H1 (cell line): ENCODE data around the gene HPD. TPM values are rescaled to one million over a fixed set of nuclear protein-coding genes. Genes with fewer than 3 reads are reported as not detected.
A peak's percentile ranks its signal among the peaks of the same experiment; 100 is the strongest.

Experiments
- EGR1 ChIP-seq: IDR thresholded peaks from 2 replicates; pipeline ENCODE4 v1.6.1; 2011; ENCODE audit warnings: low read depth, low read length, borderline replicate concordance
- HDAC2 ChIP-seq, 2 experiments: fragments of 300-600 bp in 1 of 2; sonication (generic) in 1 of 2; IDR thresholded peaks; 2 replicates each; pipeline ENCODE4 v1.6.1; 2011 to 2012; ENCODE audit warnings: low read depth in 2 of 2, low read length in 2 of 2, mild to moderate bottlenecking in 2 of 2, moderate library complexity in 2 of 2, borderline replicate concordance in 1 of 2, inconsistent platforms in 1 of 2
- JUN ChIP-seq: IDR thresholded peaks from 2 replicates; pipeline ENCODE4 v1.6.1; 2011; ENCODE audit warnings: low read depth, mild to moderate bottlenecking, improper control_type of control experiment, low read length
- RNF2 ChIP-seq: fragments of 200-900, 300-1000 bp; sonication (generic); IDR thresholded peaks from 2 replicates; pipeline ENCODE4 v1.7.1; 2016; ENCODE audit warnings: borderline replicate concordance, low read depth, mild to moderate bottlenecking, antibody characterized with exemption, low read length; ENCODE audit not compliant: poor library complexity, severe bottlenecking; ENCODE audit errors: missing control alignments
- SAP30 ChIP-seq: fragments of 300-600 bp; sonication (generic); IDR thresholded peaks from 2 replicates; pipeline ENCODE4 v1.7.1; 2012; ENCODE audit warnings: low read length, moderate library complexity, mild to moderate bottlenecking, inconsistent platforms; ENCODE audit not compliant: insufficient read depth, insufficient replicate concordance
- polyA plus RNA-seq, 7 experiments: library from polyadenylated mRNA; depleted of rRNA in 3 of 7; stranded (reverse) in 5 of 7; unstranded in 2 of 7; fragments of >200 nt in 5 of 7; fragments of 200-250 nt in 2 of 7; gene quantifications; 1 replicate in 5 of 7; 2 replicates in 1 of 7; 4 replicates in 1 of 7; pipeline versions ENCODE4 v1.2.1 to v1.2.3, GENCODE V29; 2011 to 2013; ENCODE audit warnings: missing spikeins in 2 of 7, mixed read lengths in 2 of 7
- total RNA-seq: library from RNA; stranded (reverse); fragmentation: NEBNext Ultra II Directional; extraction: Animal tissue kit (Norgen Biotek cat#: 25700); gene quantifications from 2 replicates; pipeline ENCODE4 v1.2.1, GENCODE V29; 2021
- TF ChIP-seq, protein P1 (sequence below): fragments of 300-600 bp; sonication (generic); IDR thresholded peaks from 2 replicates; pipeline ENCODE4 v1.7.1; 2012; ENCODE audit warnings: low read length, moderate library complexity, mild to moderate bottlenecking, inconsistent platforms; ENCODE audit not compliant: insufficient replicate concordance
- TF ChIP-seq, protein P2 (sequence below): IDR thresholded peaks from 2 replicates; pipeline ENCODE4 v1.6.1; 2012; ENCODE audit warnings: inconsistent platforms
- TF ChIP-seq, protein P3 (sequence below): IDR thresholded peaks from 2 replicates; pipeline ENCODE4 v1.6.1; 2012; ENCODE audit warnings: inconsistent platforms

HPD gene
- total and polyA plus RNA-seq, 2 of the 8 experiments (the other 6 are each of a cell fraction or from before 2014, with no cell fraction given) = 0.48 to 0.56 TPM

DNA sequence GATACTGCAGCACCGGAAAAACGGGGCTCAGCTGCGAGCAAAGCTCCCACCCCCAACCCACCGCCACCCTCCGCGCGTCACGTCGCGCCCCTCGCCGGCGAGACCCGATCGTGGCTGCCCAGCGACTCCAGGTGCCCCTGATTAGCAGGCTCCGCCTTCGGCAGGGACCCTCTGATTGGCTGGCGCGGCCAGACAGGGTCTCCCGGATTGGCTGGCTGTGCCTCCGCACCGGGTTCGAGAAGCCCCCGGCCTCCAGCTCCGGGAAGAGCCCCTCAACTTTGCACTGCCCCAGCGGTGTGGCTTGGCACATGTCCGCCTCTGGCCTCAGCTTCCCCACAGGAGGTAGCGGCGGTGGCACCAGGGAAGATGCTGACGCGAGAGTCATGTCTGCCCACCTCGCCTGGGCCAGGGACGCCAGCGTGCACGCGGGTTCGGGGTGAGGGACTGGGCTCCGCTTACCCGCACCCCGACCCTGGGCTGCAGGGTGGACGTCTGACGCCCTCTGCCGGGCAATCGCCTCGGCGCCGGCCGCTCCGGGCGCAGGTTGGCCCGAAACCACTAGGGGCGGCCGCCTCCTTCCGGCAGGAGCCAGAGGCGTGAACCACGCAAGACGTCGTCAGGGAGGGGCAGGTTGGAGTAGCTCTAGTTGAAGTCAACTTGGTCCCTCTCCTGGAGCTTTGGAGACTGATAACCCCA lies 64.7 kb downstream of the HPD start (continued):
- TF ChIP-seq, protein P1, sequence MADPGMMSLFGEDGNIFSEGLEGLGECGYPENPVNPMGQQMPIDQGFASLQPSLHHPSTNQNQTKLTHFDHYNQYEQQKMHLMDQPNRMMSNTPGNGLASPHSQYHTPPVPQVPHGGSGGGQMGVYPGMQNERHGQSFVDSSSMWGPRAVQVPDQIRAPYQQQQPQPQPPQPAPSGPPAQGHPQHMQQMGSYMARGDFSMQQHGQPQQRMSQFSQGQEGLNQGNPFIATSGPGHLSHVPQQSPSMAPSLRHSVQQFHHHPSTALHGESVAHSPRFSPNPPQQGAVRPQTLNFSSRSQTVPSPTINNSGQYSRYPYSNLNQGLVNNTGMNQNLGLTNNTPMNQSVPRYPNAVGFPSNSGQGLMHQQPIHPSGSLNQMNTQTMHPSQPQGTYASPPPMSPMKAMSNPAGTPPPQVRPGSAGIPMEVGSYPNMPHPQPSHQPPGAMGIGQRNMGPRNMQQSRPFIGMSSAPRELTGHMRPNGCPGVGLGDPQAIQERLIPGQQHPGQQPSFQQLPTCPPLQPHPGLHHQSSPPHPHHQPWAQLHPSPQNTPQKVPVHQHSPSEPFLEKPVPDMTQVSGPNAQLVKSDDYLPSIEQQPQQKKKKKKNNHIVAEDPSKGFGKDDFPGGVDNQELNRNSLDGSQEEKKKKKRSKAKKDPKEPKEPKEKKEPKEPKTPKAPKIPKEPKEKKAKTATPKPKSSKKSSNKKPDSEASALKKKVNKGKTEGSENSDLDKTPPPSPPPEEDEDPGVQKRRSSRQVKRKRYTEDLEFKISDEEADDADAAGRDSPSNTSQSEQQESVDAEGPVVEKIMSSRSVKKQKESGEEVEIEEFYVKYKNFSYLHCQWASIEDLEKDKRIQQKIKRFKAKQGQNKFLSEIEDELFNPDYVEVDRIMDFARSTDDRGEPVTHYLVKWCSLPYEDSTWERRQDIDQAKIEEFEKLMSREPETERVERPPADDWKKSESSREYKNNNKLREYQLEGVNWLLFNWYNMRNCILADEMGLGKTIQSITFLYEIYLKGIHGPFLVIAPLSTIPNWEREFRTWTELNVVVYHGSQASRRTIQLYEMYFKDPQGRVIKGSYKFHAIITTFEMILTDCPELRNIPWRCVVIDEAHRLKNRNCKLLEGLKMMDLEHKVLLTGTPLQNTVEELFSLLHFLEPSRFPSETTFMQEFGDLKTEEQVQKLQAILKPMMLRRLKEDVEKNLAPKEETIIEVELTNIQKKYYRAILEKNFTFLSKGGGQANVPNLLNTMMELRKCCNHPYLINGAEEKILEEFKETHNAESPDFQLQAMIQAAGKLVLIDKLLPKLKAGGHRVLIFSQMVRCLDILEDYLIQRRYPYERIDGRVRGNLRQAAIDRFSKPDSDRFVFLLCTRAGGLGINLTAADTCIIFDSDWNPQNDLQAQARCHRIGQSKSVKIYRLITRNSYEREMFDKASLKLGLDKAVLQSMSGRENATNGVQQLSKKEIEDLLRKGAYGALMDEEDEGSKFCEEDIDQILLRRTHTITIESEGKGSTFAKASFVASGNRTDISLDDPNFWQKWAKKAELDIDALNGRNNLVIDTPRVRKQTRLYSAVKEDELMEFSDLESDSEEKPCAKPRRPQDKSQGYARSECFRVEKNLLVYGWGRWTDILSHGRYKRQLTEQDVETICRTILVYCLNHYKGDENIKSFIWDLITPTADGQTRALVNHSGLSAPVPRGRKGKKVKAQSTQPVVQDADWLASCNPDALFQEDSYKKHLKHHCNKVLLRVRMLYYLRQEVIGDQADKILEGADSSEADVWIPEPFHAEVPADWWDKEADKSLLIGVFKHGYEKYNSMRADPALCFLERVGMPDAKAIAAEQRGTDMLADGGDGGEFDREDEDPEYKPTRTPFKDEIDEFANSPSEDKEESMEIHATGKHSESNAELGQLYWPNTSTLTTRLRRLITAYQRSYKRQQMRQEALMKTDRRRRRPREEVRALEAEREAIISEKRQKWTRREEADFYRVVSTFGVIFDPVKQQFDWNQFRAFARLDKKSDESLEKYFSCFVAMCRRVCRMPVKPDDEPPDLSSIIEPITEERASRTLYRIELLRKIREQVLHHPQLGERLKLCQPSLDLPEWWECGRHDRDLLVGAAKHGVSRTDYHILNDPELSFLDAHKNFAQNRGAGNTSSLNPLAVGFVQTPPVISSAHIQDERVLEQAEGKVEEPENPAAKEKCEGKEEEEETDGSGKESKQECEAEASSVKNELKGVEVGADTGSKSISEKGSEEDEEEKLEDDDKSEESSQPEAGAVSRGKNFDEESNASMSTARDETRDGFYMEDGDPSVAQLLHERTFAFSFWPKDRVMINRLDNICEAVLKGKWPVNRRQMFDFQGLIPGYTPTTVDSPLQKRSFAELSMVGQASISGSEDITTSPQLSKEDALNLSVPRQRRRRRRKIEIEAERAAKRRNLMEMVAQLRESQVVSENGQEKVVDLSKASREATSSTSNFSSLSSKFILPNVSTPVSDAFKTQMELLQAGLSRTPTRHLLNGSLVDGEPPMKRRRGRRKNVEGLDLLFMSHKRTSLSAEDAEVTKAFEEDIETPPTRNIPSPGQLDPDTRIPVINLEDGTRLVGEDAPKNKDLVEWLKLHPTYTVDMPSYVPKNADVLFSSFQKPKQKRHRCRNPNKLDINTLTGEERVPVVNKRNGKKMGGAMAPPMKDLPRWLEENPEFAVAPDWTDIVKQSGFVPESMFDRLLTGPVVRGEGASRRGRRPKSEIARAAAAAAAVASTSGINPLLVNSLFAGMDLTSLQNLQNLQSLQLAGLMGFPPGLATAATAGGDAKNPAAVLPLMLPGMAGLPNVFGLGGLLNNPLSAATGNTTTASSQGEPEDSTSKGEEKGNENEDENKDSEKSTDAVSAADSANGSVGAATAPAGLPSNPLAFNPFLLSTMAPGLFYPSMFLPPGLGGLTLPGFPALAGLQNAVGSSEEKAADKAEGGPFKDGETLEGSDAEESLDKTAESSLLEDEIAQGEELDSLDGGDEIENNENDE = no peak
- TF ChIP-seq, protein P2, sequence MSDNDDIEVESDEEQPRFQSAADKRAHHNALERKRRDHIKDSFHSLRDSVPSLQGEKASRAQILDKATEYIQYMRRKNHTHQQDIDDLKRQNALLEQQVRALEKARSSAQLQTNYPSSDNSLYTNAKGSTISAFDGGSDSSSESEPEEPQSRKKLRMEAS = peak; percentile 95
- no peak for TF ChIP-seq JUN
- TF ChIP-seq SAP30 = no peak
- TF ChIP-seq HDAC2 (IDR thresholded peaks at IDR 0.05; ENCODE audit: borderline replicate concordance in 1 of 2, low read depth in 2 of 2, low read length in 2 of 2) = peak; percentile 40 to 47; a peak in 2 of 4 replicates
- no peak for TF ChIP-seq RNF2
- TF ChIP-seq, protein P3, sequence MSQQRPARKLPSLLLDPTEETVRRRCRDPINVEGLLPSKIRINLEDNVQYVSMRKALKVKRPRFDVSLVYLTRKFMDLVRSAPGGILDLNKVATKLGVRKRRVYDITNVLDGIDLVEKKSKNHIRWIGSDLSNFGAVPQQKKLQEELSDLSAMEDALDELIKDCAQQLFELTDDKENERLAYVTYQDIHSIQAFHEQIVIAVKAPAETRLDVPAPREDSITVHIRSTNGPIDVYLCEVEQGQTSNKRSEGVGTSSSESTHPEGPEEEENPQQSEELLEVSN = peak; percentile 92
- TF ChIP-seq EGR1 = no peak
